SJSA1 (cell line): ENCODE measurements around the gene WNT10A. TPM values are rescaled to one million over a fixed set of nuclear protein-coding genes. Genes with fewer than 3 reads are reported as not detected.
"Not testable (repeated sequence)": the region's sequence is repeated elsewhere in the genome, so short reads cannot be mapped to it uniquely, and the experiment has no call there.

Source experiments
- DNase-seq, 2 experiments: peaks; one replicate each; pipeline ENCODE4 v3.0.0-alpha.2; 2015 to 2020; ENCODE audit warnings: low spot score in 2 of 2, low read depth in 1 of 2
- H3K27ac ChIP-seq: fragments of 250-450 bp; sonication (Bioruptor Pico); 2 replicates; pipeline ENCODE4 v1.5.1; 2020; ENCODE audit warnings: mild to moderate bottlenecking, moderate library complexity
- H3K27me3 ChIP-seq: fragments of 250-450 bp; sonication (Bioruptor Pico); replicated peaks from 2 replicates; pipeline ENCODE4 v1.5.1; 2020; ENCODE audit warnings: mild to moderate bottlenecking, moderate library complexity
- H3K36me3 ChIP-seq: fragments of 250-450 bp; sonication (Bioruptor Pico); 2 replicates; pipeline ENCODE4 v1.5.1; 2020; ENCODE audit warnings: mild to moderate bottlenecking
- H3K4me1 ChIP-seq: fragments of 250-450 bp; sonication (Bioruptor Pico); replicated peaks from 2 replicates; pipeline ENCODE4 v1.6.1; 2021; ENCODE audit warnings: mild to moderate bottlenecking
- H3K4me3 ChIP-seq: fragments of 250-450 bp; sonication (Bioruptor Pico); 2 replicates; pipeline ENCODE4 v1.5.1; 2020; ENCODE audit warnings: mild to moderate bottlenecking
- H3K9me3 ChIP-seq: fragments of 250-450 bp; sonication (Bioruptor Pico); replicated peaks from 2 replicates; pipeline ENCODE4 v1.5.1; 2020; ENCODE audit warnings: mild to moderate bottlenecking
- total RNA-seq: library from RNA; depleted of rRNA; stranded (reverse); fragments of >200 nt; shearing (Covaris generic); gene quantifications from 2 replicates; pipeline ENCODE4 v1.2.3, GENCODE V29; 2014; rRNA removed

Gene WNT10A
- total RNA-seq, 1 experiment from 2014 or later, result not detected

DNA sequence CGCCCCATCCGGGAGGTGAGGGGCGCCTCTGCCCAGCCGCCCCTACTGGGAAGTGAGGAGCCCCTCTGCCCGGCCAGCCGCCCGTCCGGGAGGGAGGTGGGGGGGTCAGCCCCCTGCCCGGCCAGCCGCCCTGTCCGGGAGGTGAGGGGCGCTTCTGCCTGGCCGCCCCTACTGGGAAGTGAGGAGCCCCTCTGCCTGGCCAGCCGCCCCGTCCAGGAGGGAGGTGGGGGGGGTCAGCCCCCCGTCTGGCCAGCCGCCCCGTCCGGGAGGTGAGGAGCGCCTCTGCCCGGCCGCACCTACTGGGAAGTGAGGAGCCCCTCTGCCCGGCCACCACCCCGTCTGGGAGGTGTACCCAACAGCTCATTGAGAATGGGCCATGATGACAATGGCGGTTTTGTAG, 51.1 kb downstream of the WNT10A start:
- not testable (repeated sequence) for H3K4me1 ChIP-seq, H3K4me3 ChIP-seq, H3K27ac ChIP-seq, H3K36me3 ChIP-seq, H3K9me3 ChIP-seq, DNase-seq
- peaks cover 18% of the 10 kb centered on the region for H3K27me3 ChIP-seq

Other genes starting within 250 kb of the WNT10A start
- 6.9 and 7.2 TPM in 2 replicates for gene ZNF142, start 221.2 kb upstream of the WNT10A start, total RNA-seq
- 35.8 and 45.0 TPM in 2 replicates for gene BCS1L, start 221.2 kb upstream of the WNT10A start, total RNA-seq
- gene RNF25, start 208.8 kb upstream of the WNT10A start, total RNA-seq, result 29.8 and 40.5 TPM in 2 replicates
- gene STK36, start 208.8 kb upstream of the WNT10A start, total RNA-seq, result 7.9 and 8.5 TPM in 2 replicates
- 6.4 and 11.0 TPM in 2 replicates for gene TTLL4, start 170.0 kb upstream of the WNT10A start, total RNA-seq
- gene CYP27A1, start 98.7 kb upstream of the WNT10A start, total RNA-seq, result 4.1 and 5.5 TPM in 2 replicates
- gene PRKAG3, start 49.0 kb upstream of the WNT10A start, total RNA-seq, result not detected in 2 replicates
- gene WNT6, start 21.0 kb upstream of the WNT10A start, total RNA-seq, result not detected in 2 replicates
- not detected in 2 replicates for gene CDK5R2, start 78.8 kb downstream of the WNT10A start, total RNA-seq
- not detected in 2 replicates for gene FEV, start 104.3 kb downstream of the WNT10A start, total RNA-seq
- gene CRYBA2, start 112.6 kb downstream of the WNT10A start, total RNA-seq, result not detected in 2 replicates
- not detected in 2 replicates for gene CFAP65, start 160.7 kb downstream of the WNT10A start, total RNA-seq
- 0.05 TPM in 1 of 2 replicates, not detected in the other for gene IHH, start 180.1 kb downstream of the WNT10A start, total RNA-seq